Measurements from ENCODE around the gene TLE1.

The TLE1 gene

DNA sequence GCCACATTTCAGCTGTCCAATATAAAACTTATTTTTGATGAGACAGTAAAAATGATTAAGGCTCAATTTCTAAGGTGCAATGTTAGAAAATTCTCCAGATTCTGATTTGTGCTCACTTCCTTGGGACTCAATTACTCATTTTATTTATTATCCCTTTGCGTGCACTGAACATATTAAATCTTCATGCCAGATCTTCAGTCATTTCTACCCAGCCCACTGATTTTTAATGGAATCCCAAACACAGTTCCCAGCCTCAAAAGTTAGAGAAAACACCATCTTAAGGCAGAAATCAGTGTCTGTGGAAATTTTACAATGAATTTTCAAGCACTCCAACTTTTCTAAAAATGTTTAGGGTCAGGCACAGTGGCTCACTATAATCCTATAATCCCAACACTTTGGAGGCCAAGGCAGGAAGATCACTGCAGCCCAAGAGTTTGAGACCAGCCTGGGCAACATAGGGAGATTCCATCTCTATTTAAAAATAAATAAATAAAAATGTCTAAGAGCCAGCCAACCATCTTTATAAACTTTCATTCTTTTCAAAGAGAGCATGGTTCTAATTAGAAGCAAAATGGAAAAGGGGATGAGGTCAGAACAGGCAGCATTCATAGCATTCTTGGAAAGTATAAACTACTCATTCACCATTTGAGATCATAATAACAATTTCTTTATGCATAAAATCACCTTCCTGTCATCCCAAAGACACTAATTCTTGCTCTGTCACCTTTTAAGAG is 53.7 kb downstream of the TLE1 start:
- H3K27me3 ChIP-seq (ENCODE audit: control insufficient read depth, insufficient read depth, low read length, poor library complexity, severe bottlenecking) = no peaks in the 10 kb centered on the region
- H3K4me1 ChIP-seq (ENCODE audit: control insufficient read depth, insufficient read depth, low read length) = peaks cover 25% of the 10 kb centered on the region
- no peak overlapping the region for H3K27ac ChIP-seq (ENCODE audit: insufficient read depth, low read depth, low read length, poor library complexity, severe bottlenecking)
- no peak overlapping the region for H3K4me3 ChIP-seq (ENCODE audit: insufficient read depth, low read depth, low read length)
- no peaks in the 10 kb centered on the region for H3K9me3 ChIP-seq (ENCODE audit: control insufficient read depth, low read length)
- 95 to 98% methylated on average over 1 of the region's 1 CpG for WGBS, 2 experiments
- peaks cover 4% of the 10 kb centered on the region for H3K36me3 ChIP-seq (ENCODE audit: control insufficient read depth, insufficient read depth, low read length)

DNA sequence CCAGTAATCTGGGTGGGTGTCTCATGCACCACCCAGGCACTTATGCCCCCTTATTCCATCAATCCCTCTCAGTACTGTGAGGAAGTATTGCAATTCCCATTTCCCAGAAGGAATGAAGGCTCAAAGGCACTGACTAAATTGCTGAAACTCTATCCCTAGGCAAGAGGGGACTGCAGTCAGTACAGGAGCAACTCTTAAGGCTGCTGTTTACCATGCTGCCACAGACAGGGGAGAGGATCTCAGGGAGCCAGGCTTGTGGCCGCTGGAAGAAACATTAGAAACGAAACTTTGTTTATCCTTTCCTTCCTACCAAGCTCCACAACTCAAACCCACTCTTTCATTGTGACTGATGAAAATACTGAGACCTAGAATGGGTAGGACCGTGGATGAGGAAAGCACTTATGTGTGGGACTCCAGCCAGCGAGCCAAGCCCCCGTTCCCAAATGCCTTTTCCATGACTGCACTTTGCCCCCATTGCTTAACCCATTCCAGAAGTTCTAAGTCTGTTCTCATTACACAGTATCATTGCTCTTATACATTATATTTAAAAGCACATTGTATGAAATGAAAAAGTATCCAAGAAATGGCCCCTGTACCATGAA is 54.3 kb downstream of the TLE1 start:
- Histone ChIP-seq H3K36me3 (ENCODE audit: control insufficient read depth, insufficient read depth, low read length) (peaks cover 4% of the 10 kb centered on the region), H3K9me3 (ENCODE audit: control insufficient read depth, low read length) (no peaks in the 10 kb centered on the region), H3K4me3 (ENCODE audit: insufficient read depth, low read depth, low read length) (no peak overlapping the region), H3K27ac (ENCODE audit: insufficient read depth, low read depth, low read length, poor library complexity, severe bottlenecking) (peak overlapping the region; percentile 36), H3K4me1 (ENCODE audit: control insufficient read depth, insufficient read depth, low read length) (peaks cover 25% of the 10 kb centered on the region), H3K27me3 (ENCODE audit: control insufficient read depth, insufficient read depth, low read length, poor library complexity, severe bottlenecking) (no peaks in the 10 kb centered on the region)
- 82 to 88% methylated on average over 5 of the region's 5 CpGs for WGBS, 2 experiments

DNA sequence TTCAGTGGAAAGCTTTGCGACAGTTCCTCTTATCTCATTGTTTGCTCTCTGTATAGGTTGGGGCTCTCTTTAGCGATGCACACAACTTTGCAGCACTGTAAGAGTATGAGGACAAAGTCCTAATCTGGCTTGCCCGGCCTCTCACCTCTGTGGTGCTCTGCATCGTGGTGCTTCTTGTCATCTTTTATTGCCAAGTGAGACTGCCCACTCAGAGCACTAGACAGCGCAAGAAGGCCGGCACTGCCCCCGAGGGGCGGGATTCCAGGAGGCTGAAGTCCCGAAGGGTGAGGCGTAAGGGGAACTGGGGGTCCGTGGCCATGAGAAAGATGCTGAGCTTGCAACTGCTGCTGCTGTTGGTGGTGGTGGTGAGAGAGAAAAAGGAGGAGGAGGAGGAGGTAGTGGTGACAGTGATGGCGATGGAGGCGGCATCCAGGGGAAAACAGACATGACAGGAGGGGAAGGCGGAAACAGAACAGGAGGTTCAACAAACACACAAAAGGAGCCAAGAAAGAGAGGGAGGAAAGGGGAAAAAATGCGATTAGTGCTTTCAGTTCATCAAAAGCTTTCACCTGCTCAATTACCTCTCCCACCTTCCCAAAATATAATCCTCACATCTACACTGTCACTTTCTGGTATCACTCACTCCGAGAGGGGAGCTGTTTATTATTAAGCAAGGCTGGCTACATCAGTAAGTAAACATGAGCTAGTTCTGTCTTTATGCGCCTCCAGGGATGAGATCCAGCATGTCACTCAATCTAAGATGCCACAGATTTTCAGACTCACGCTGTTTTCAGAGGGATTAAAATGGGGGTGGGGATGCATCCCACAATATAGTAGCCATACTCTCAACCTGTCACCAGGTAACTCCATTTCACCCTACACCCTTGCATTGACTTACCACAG is 55.1 kb downstream of the TLE1 start:
- Histone ChIP-seq H3K4me1 (ENCODE audit: control insufficient read depth, insufficient read depth, low read length) (peaks cover 25% of the 10 kb centered on the region), H3K9me3 (ENCODE audit: control insufficient read depth, low read length) (no peaks in the 10 kb centered on the region), H3K4me3 (ENCODE audit: insufficient read depth, low read depth, low read length) (no peak overlapping the region), H3K36me3 (ENCODE audit: control insufficient read depth, insufficient read depth, low read length) (peaks cover 4% of the 10 kb centered on the region), H3K27me3 (ENCODE audit: control insufficient read depth, insufficient read depth, low read length, poor library complexity, severe bottlenecking) (no peaks in the 10 kb centered on the region), H3K27ac (ENCODE audit: insufficient read depth, low read depth, low read length, poor library complexity, severe bottlenecking) (no peak overlapping the region)
- WGBS, 2 experiments = 89 to 91% methylated on average over 17 to 18 of the region's 18 CpGs

DNA sequence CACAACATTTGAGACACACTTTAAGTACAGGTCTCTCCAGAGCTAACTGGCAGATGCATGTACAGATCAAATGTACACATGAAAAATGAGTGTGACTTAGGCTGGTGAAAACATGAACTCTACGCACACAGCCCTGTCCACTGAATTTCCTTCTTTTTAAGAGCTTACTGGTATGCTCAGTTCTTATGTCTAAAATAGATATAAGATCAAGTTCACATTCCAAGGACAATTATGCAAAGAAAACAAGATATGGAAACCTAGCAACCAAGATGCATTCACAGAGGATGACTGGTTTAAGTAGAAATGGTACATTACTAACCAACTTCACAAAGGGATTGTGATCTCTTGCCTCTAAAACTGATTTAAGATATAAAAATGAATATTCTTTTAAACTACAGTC is 56.7 kb downstream of the TLE1 start:
- no peaks in the 10 kb centered on the region for H3K27me3 ChIP-seq (ENCODE audit: control insufficient read depth, insufficient read depth, low read length, poor library complexity, severe bottlenecking)
- whole genome bisulfite sequencing, 2 experiments = 100% methylated on average over 1 of the region's 1 CpG
- H3K4me3 ChIP-seq (ENCODE audit: insufficient read depth, low read depth, low read length) = no peak overlapping the region
- H3K4me1 ChIP-seq (ENCODE audit: control insufficient read depth, insufficient read depth, low read length) = peaks cover 25% of the 10 kb centered on the region
- peaks cover 4% of the 10 kb centered on the region for H3K36me3 ChIP-seq (ENCODE audit: control insufficient read depth, insufficient read depth, low read length)
- no peaks in the 10 kb centered on the region for H3K9me3 ChIP-seq (ENCODE audit: control insufficient read depth, low read length)
- H3K27ac ChIP-seq (ENCODE audit: insufficient read depth, low read depth, low read length, poor library complexity, severe bottlenecking) = no peak overlapping the region

DNA sequence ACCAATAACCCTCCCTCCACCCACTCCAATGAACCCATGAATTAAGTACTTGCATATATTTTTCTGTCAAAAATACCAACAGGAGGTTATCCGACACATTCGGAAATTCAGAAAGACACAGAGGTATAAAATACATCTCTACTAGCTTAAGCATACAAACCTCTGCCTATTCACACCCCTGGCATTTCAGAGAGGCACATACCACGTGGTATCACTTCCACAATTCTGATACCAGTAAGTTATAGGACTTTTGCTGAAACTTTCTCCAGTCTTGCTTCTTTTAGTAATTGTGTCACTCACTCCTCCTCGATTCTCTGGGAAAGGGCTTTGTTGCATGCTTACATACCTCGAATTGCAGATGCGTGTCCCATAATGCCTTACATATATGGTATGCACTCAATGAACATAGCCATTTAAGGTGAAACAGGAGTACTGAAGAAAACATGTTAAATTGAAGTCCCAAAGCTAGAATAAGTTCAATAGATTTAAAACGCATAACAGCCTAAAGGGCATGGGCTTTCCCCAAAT is 58.1 kb downstream of the TLE1 start:
- no peak overlapping the region for H3K27ac ChIP-seq (ENCODE audit: insufficient read depth, low read depth, low read length, poor library complexity, severe bottlenecking)
- peaks cover 4% of the 10 kb centered on the region for H3K36me3 ChIP-seq (ENCODE audit: control insufficient read depth, insufficient read depth, low read length)
- peaks cover 27% of the 10 kb centered on the region for H3K4me1 ChIP-seq (ENCODE audit: control insufficient read depth, insufficient read depth, low read length)
- no peaks in the 10 kb centered on the region for H3K9me3 ChIP-seq (ENCODE audit: control insufficient read depth, low read length)
- H3K4me3 ChIP-seq (ENCODE audit: insufficient read depth, low read depth, low read length) = no peak overlapping the region
- no peaks in the 10 kb centered on the region for H3K27me3 ChIP-seq (ENCODE audit: control insufficient read depth, insufficient read depth, low read length, poor library complexity, severe bottlenecking)
- 94 to 96% methylated on average over 7 of the region's 7 CpGs for WGBS, 2 experiments

DNA sequence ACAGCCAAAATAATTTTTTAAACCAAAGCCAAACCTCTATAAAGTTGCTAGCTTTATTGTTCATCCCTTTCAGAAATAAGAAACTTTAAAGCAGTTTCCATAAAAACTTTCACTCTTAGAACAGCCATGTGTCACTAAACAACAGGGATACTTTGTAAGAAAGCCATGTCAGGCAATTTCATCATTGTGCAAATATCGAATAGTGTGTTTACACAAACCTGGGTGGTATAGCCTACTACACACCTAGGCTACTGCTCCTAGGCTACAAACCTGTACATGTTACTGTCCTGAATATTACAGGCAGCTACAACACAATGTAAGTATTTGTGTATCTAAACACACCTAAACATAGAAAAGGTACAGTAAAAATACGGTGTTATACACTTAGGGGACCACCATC is 59.9 kb downstream of the TLE1 start:
- Histone ChIP-seq H3K4me1 (ENCODE audit: control insufficient read depth, insufficient read depth, low read length) (peaks cover 12% of the 10 kb centered on the region), H3K4me3 (ENCODE audit: insufficient read depth, low read depth, low read length) (no peak overlapping the region), H3K9me3 (ENCODE audit: control insufficient read depth, low read length) (no peaks in the 10 kb centered on the region), H3K27me3 (ENCODE audit: control insufficient read depth, insufficient read depth, low read length, poor library complexity, severe bottlenecking) (no peaks in the 10 kb centered on the region), H3K36me3 (ENCODE audit: control insufficient read depth, insufficient read depth, low read length) (peaks cover 4% of the 10 kb centered on the region), H3K27ac (ENCODE audit: insufficient read depth, low read depth, low read length, poor library complexity, severe bottlenecking) (no peak overlapping the region)
- WGBS, 2 experiments = 94 to 95% methylated on average over 2 of the region's 2 CpGs

DNA sequence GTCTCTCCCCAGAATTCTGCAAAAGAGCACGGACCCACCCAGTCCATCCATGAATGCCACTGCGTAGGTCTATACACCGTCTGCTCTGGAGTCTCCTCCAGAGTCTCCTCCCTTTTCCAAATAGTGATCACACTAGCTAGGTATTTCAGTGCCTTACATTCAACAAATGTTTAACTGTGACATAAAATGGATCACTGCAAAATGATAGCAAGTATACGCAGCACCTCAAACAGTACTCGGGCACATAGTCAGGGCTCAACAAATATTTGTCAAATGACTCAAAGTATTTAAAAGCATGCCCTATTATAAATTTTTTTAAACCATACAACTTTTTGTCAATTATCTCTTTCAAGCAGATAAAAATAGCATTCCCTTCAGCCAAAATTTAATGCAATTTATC is 60.5 kb downstream of the TLE1 start:
- no peaks in the 10 kb centered on the region for H3K27me3 ChIP-seq (ENCODE audit: control insufficient read depth, insufficient read depth, low read length, poor library complexity, severe bottlenecking)
- no peak overlapping the region for H3K4me3 ChIP-seq (ENCODE audit: insufficient read depth, low read depth, low read length)
- peaks cover 4% of the 10 kb centered on the region for H3K36me3 ChIP-seq (ENCODE audit: control insufficient read depth, insufficient read depth, low read length)
- H3K27ac ChIP-seq (ENCODE audit: insufficient read depth, low read depth, low read length, poor library complexity, severe bottlenecking) = no peak overlapping the region
- 94 to 96% methylated on average over 5 of the region's 5 CpGs for WGBS, 2 experiments
- H3K9me3 ChIP-seq (ENCODE audit: control insufficient read depth, low read length) = no peaks in the 10 kb centered on the region
- H3K4me1 ChIP-seq (ENCODE audit: control insufficient read depth, insufficient read depth, low read length) = peaks cover 12% of the 10 kb centered on the region

DNA sequence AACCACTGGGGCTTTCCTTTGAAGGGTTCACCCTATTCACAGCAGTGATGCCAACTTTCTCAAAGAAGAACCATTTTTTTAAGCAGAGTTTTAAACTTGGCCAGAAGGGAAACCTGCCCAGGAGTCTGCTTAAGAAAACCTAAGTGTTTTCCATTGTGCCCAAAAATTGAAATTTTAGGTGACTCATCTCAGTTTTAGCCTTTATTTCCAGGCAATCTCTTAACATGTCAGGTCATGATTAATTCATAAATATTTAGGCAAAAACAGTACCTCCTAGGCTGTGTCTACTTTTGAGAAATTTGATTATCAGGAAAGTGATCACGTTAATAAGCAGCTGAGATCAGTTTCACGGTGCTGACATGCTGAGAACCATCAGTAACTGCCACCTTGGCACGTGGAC is 61.9 kb downstream of the TLE1 start:
- peaks cover 3% of the 10 kb centered on the region for H3K36me3 ChIP-seq (ENCODE audit: control insufficient read depth, insufficient read depth, low read length)
- 93 to 94% methylated on average over 3 of the region's 3 CpGs for WGBS, 2 experiments
- H3K27me3 ChIP-seq (ENCODE audit: control insufficient read depth, insufficient read depth, low read length, poor library complexity, severe bottlenecking) = no peaks in the 10 kb centered on the region
- H3K9me3 ChIP-seq (ENCODE audit: control insufficient read depth, low read length) = no peaks in the 10 kb centered on the region
- H3K4me3 ChIP-seq (ENCODE audit: insufficient read depth, low read depth, low read length) = no peak overlapping the region
- H3K27ac ChIP-seq (ENCODE audit: insufficient read depth, low read depth, low read length, poor library complexity, severe bottlenecking) = no peak overlapping the region
- H3K4me1 ChIP-seq (ENCODE audit: control insufficient read depth, insufficient read depth, low read length) = peaks cover 24% of the 10 kb centered on the region

DNA sequence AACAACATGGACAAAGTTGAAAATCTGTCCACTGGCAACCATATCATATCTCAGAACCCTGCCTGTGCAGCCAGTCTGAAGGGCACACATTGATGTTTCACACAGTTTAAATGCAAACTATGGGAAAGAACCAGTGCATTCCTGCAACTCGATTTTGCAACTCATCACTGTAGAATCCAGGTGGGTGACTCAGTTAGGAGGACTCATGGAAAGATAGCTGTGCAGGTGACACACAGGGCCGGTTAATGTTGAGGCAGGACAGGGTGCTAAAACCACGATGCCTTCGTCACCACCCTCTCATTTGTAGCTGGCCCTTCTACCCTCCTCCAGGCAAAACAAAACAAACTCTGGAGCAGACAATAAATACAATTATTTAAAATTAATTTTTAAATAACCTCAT is 62.8 kb downstream of the TLE1 start:
- no peaks in the 10 kb centered on the region for H3K27me3 ChIP-seq (ENCODE audit: control insufficient read depth, insufficient read depth, low read length, poor library complexity, severe bottlenecking)
- H3K27ac ChIP-seq (ENCODE audit: insufficient read depth, low read depth, low read length, poor library complexity, severe bottlenecking) = no peak overlapping the region
- no peaks in the 10 kb centered on the region for H3K9me3 ChIP-seq (ENCODE audit: control insufficient read depth, low read length)
- H3K4me1 ChIP-seq (ENCODE audit: control insufficient read depth, insufficient read depth, low read length) = peaks cover 34% of the 10 kb centered on the region
- 88 to 94% methylated on average over 4 of the region's 4 CpGs for WGBS, 2 experiments
- H3K36me3 ChIP-seq (ENCODE audit: control insufficient read depth, insufficient read depth, low read length) = no peaks in the 10 kb centered on the region
- H3K4me3 ChIP-seq (ENCODE audit: insufficient read depth, low read depth, low read length) = no peak overlapping the region

DNA sequence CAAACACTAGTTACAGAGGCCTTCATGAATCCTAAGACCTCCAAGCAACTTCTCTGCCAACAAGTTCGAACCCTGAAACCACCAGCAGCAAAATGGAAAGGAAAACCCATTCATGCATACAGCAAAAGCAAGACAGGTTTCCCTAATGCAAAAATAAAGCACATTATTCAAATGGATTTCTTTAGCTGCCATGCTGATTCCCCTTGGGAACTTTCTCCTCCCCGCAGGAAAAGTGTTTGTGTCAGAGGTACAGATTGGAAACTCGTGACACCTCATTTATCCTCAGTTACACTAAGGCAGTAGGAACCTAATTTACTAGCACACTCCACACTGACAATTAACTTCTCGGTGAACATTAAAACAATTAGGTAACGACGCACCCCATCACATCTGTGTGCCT is 63.4 kb downstream of the TLE1 start:
- H3K4me1 ChIP-seq (ENCODE audit: control insufficient read depth, insufficient read depth, low read length) = peaks cover 40% of the 10 kb centered on the region
- H3K9me3 ChIP-seq (ENCODE audit: control insufficient read depth, low read length) = no peaks in the 10 kb centered on the region
- H3K27ac ChIP-seq (ENCODE audit: insufficient read depth, low read depth, low read length, poor library complexity, severe bottlenecking) = no peak overlapping the region
- 90 to 93% methylated on average over 6 of the region's 6 CpGs for WGBS, 2 experiments
- H3K36me3 ChIP-seq (ENCODE audit: control insufficient read depth, insufficient read depth, low read length) = no peaks in the 10 kb centered on the region
- no peak overlapping the region for H3K4me3 ChIP-seq (ENCODE audit: insufficient read depth, low read depth, low read length)
- no peaks in the 10 kb centered on the region for H3K27me3 ChIP-seq (ENCODE audit: control insufficient read depth, insufficient read depth, low read length, poor library complexity, severe bottlenecking)
